Measurements from ENCODE around the gene ARHGEF11. TPM values are rescaled to one million over a fixed set of nuclear protein-coding genes. Genes with fewer than 3 reads are reported as not detected.

The ARHGEF11 gene
- polyA plus RNA-seq, 1 donor (not counting 4 experiments of a cell fraction or from before 2014, with no cell fraction given), result 8.0 TPM

DNA sequence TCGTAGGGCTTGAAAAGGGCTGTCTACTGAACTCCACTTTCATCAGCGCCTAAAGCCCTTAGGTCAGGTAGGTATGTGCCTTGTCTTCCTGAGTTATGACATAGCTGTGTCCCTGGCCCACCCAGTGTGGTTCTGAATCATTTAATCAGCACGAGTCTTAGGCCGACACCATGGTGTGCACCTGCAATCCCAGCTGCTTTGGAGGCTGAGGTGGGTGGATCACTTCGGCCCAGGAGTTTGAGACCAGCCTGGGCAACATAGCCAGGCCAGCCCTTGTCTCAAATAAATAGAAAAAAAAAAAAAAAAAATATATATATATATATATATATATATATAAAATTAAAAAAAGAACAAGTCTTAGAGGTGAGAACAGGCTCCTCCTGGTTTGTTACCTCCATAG, 109.4 kb downstream of the ARHGEF11 start:
- H3K27ac ChIP-seq (ENCODE audit: control insufficient read depth, insufficient read depth, low read length), result no peak overlapping the region
- no peak overlapping the region for H3K4me3 ChIP-seq (ENCODE audit: control insufficient read depth in 2 of 3, extremely low read depth in 1 of 3, insufficient read depth in 2 of 3, low read depth in 1 of 3, low read length in 3 of 3)
- no peak overlapping the region for H2AFZ ChIP-seq (ENCODE audit: control insufficient read depth, low read length)
- H3K9ac ChIP-seq (ENCODE audit: control insufficient read depth, extremely low read depth, insufficient read depth, low read length), result no peak overlapping the region
- peaks cover under 1% of the 10 kb centered on the region for H3K27me3 ChIP-seq (ENCODE audit: control insufficient read depth, extremely low read depth, insufficient read depth, low read length)
- H3K79me2 ChIP-seq (ENCODE audit: control insufficient read depth, insufficient read depth, low read length), result no peaks in the 10 kb centered on the region
- TF ChIP-seq CTCF (optimal IDR thresholded peaks at IDR 0.05 in 1 of 3, IDR thresholded peaks at IDR 0.05 in 1 of 3, conservative IDR thresholded peaks at IDR 0.05 in 1 of 3; ENCODE audit: extremely low read depth in 1 of 3, insufficient read depth in 2 of 3, low read length in 3 of 3) (no peak), EZH2 (IDR thresholded peaks at IDR 0.05; ENCODE audit: low read length) (no peak)
- peaks cover 10 to 25% of the 10 kb centered on the region in 2 experiments for H3K36me3 ChIP-seq (ENCODE audit: control insufficient read depth in 2 of 2, extremely low read depth in 1 of 2, insufficient read depth in 2 of 2, low read length in 2 of 2)
- H3K4me2 ChIP-seq (ENCODE audit: control insufficient read depth, extremely low read depth, insufficient read depth, low read depth, low read length), result no peak overlapping the region
- no peak for FAIRE-seq
- H4K20me1 ChIP-seq (ENCODE audit: control insufficient read depth, extremely low read depth, insufficient read depth, low read length), result no peaks in the 10 kb centered on the region
- no peaks in the 10 kb centered on the region for H3K9me1 ChIP-seq (ENCODE audit: control insufficient read depth, extremely low read depth, insufficient read depth, low read length)
- DNase-seq (ENCODE audit: low read depth, low spot score), result no peak
- no peaks in the 10 kb centered on the region for H3K4me1 ChIP-seq (ENCODE audit: control insufficient read depth, extremely low read depth, insufficient read depth, low read length)
- no peaks in the 10 kb centered on the region for H3K9me3 ChIP-seq (ENCODE audit: control insufficient read depth, low read depth, low read length)
- dilution Hi-C loops (cut with MboI; ENCODE audit: extremely low pct_ligation_motif_present, low sequenced_read_pairs), result no loop called here

DNA sequence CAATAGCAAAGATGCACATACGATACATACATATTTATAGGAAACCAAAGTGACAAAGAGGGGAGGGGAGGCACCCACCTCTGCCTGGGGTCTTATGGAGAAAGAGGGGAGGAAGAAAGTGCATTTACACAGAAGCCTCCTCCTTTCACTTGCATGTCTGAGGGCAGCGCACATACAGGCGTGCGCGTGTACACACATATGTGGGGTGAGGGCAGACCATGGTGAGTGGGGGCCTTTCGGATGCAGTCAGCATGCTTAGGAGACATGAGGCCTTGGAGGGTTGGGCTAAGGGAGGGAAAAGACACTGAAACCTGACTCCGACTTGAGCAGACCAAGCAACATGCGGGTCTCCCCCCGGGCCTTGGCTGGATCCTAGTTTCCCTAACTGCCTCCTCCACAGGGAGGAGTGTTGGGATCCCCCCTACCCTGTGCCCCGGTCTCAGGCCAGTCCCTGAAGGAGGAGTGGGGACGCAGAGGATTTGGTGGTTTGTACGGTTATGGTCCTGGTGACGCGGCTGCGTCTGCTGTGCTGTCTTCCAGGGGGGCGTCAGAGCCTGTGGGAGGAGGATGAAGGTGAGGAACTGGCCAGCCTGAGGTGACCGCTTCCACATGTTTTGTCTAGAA, 109.9 kb downstream of the ARHGEF11 start:
- no peak overlapping the region for H3K4me3 ChIP-seq (ENCODE audit: control insufficient read depth in 2 of 3, extremely low read depth in 1 of 3, insufficient read depth in 2 of 3, low read depth in 1 of 3, low read length in 3 of 3)
- H3K79me2 ChIP-seq (ENCODE audit: control insufficient read depth, insufficient read depth, low read length), result no peaks in the 10 kb centered on the region
- H3K9ac ChIP-seq (ENCODE audit: control insufficient read depth, extremely low read depth, insufficient read depth, low read length), result no peak overlapping the region
- H2AFZ ChIP-seq (ENCODE audit: control insufficient read depth, low read length), result no peak overlapping the region
- no peaks in the 10 kb centered on the region for H4K20me1 ChIP-seq (ENCODE audit: control insufficient read depth, extremely low read depth, insufficient read depth, low read length)
- TF ChIP-seq CTCF (optimal IDR thresholded peaks at IDR 0.05 in 1 of 3, IDR thresholded peaks at IDR 0.05 in 1 of 3, conservative IDR thresholded peaks at IDR 0.05 in 1 of 3; ENCODE audit: extremely low read depth in 1 of 3, insufficient read depth in 2 of 3, low read length in 3 of 3) (no peak), EZH2 (IDR thresholded peaks at IDR 0.05; ENCODE audit: low read length) (no peak)
- H3K36me3 ChIP-seq (ENCODE audit: control insufficient read depth in 2 of 2, extremely low read depth in 1 of 2, insufficient read depth in 2 of 2, low read length in 2 of 2), result peaks cover 10 to 24% of the 10 kb centered on the region in 2 experiments
- dilution Hi-C loops (cut with MboI; ENCODE audit: extremely low pct_ligation_motif_present, low sequenced_read_pairs), result no loop called here
- H3K9me3 ChIP-seq (ENCODE audit: control insufficient read depth, low read depth, low read length), result no peaks in the 10 kb centered on the region
- FAIRE-seq, result no peak
- DNase-seq (ENCODE audit: low read depth, low spot score), result no peak
- H3K27me3 ChIP-seq (ENCODE audit: control insufficient read depth, extremely low read depth, insufficient read depth, low read length), result peaks cover 6% of the 10 kb centered on the region
- no peak overlapping the region for H3K4me2 ChIP-seq (ENCODE audit: control insufficient read depth, extremely low read depth, insufficient read depth, low read depth, low read length)
- no peak overlapping the region for H3K27ac ChIP-seq (ENCODE audit: control insufficient read depth, insufficient read depth, low read length)
- no peaks in the 10 kb centered on the region for H3K9me1 ChIP-seq (ENCODE audit: control insufficient read depth, extremely low read depth, insufficient read depth, low read length)
- no peaks in the 10 kb centered on the region for H3K4me1 ChIP-seq (ENCODE audit: control insufficient read depth, extremely low read depth, insufficient read depth, low read length)
